NCI-H1048 (cell line): ENCODE measurements around the gene PI16.
"Not testable (repeated sequence)": the region's sequence is repeated elsewhere in the genome, so short reads cannot be mapped to it uniquely, and the experiment has no call there.

Experiments used
- DNase-seq: peaks from one replicate; lab custom pipeline; 2025; lab: John Stamatoyannopoulos, UW

The PI16 gene

GRCh38 chr6:36976007-36976264 is 21.4 kb downstream of the PI16 start:
- DNase-seq, result no peak

- no peak for DNase-seq
These were observed 22.0 kb downstream of the PI16 start for GRCh38 chr6:36976509-36976908.

- no peak for DNase-seq
These were observed 22.4 kb downstream of the PI16 start for GRCh38 chr6:36976931-36977330.

DNA sequence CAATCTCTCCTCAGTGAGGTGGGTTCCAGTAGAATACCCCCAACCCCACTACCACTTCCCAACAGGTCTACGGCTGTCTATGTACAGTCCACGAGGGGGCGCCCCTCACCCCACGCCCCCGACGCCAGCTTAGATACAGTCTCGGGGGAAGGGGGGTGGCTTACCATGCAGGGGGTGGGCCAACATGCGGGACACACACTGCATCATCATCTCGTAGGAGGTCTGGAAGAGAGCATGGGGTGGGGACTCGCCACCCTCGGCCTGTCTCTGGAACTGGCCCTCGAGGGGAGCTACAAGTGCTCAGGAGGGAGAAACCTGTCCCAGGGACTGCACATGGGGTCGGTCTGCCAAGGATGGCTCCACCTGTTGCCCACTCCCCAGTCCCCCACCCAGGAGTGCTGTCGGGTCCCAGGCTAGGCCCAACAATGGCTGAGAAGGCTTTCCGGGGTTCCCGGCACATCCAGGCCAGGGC is 23.0 kb downstream of the PI16 start:
- DNase-seq, result no peak

DNA sequence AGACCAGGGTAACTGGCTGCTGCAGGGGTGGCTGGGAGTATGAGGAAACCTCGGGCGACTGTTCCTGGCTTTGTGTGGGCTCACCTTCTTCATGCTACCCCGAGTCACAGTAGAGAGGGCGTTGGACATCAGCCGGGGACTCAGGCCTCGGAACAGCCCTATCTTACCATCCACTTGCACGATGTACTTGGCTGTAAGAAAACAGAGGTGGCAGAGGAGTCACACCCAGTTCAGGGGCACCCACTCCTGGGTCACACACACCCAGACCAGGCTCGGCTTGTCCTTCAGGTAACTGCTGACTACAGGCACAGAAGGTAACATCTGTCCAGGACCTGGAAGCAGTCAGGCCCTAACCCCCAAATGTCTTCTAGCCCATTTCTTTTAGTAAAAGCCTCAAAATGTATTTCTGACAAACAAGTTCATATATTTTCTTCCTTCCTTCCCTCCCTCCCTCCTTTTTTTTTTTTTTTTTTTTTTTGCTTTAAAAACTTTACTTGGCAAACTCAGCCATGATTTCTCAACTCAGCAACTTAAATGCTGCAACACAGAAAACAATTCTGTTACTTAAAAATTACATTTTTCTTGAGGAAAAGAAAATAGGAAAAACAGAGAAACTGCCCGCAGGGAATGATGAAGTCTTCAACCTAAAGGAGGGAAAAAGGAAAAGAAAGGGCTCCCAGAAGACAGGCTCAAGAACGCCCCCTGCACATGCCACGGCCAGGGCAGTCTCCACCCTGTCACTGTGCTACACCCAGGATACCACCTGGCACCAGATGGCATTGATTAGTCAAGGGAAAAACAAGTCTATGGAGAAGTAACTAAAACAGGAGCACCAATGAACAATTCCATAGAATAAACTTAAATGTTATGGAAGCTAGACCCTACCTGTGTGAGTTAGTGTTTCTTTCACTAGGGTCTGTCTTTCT is 24.1 kb downstream of the PI16 start:
- DNase-seq, result no peak

DNA sequence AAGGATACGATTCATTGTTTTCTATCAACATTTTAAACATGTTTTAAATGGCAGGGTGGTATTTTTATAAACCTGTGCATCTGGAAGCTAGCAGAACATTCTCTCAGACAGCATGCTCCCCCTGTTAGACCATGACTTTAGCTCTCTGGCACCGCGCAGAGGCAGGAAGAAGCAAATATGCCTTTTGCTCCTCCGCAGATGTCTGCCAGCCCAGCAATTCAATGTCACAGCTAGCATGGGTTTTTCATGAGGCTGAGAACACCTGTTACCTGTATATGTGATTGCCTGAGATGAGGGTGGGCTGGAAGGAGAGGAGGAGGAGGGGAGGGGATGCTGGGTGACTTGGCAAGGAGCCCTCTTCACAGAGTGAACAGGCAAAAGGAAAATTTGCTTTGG is 24.8 kb downstream of the PI16 start:
- DNase-seq, result no peak

DNA sequence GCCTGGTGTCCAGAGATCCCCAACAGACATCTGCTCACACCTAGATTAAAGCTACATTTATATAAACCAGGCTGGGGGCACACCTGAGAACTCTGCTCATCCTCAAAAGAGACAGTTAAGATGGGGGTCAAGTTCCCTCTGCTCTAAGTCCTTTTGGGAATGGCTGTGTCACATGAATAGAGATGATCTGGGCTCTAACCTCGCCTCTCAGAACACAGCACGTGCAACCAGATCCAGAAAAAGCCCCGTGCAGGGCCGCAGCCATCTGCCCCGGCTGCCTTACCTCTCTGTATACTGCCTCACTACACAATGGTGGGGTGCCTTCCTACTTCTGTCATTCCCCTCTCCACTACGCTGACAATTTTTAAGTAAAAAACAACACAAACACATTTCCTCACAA is 25.6 kb downstream of the PI16 start:
- no peak for DNase-seq

GRCh38 chr6:36980876-36981619 is 26.5 kb downstream of the PI16 start:
- DNase-seq, result no peak

DNA sequence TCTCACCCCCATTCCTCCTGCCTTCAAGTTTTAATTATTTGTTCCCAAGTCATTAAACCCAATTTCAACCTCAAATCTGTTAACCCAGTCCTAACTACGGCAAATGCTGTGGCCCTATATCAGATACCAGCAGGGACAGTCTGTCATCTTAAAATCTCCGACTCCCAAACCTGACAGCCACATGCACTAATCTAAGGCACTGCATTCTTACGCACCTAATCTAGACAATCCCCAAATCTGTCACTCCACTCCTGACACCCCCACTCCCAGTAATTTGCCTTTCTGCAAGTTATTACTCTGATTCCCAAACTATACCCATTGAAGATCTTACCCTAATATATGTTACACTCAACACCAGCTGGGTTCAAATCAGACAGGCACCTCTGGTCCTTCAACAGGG is 29.0 kb downstream of the PI16 start:
- no peak for DNase-seq

GRCh38 chr6:36984581-36985416 is 30.3 kb downstream of the PI16 start:
- DNase-seq, result no peak

DNA sequence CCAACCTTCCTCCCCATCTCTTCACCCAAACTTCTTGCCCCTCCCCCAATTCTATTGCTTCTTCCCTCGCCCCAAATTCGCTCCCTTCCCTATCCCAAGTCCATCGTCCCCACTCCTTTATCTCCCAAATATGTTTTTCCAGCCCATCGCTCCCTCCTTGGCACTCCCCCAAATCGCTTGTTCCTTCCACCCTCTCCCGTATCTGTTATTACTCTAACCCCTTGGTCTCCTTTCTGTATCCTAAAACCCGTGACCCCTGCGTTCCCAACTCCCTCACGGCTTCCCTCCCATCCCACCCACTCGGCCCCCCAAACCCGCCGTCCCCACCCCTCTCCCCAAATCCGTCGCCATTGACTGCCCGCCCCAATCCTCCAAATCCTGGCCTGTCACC is 30.9 kb downstream of the PI16 start:
- no peak for DNase-seq

DNA sequence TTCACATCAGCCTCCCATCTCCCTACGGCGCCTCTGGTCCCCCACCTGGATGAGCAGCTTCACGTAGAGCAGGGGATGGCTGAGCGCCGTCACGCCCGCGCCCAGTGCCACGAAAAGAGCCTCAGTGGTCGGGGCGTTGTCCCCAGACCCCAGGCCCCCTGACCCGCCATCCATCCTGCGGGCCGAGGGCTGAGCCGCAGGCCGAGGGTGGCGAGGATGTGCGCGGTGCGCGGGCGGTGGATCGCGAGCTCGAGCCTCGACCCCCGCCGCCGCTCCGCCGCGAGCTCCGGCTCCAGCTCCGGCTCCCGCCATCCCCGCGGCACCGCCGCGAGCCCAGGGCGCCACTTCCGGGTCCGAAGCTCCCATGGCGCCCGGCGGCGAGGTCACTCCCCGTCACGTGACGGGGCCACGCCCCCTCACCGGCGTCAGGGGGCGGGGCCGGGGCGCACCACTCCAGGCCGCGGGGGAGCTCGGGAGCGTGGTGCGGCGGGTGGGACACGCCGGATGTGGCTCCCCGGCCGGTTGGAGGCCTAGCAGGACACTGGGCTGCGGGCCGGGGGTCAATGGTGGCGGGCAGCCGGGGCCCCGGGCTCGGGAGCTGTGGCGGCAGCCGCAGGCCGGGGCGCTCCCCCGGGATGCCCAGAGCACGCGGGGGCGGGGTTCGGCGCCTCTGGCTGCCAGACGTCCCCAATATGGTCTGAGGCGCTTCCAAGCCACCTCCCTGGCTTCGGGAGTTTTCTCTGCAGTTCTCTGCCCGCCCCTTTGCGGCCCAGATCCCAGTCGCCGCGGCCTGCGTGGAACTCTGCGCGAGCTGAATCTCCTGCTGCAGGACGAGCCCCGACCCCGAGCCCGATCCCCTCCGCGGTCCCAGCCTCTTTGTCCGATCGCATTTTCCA is 31.5 kb downstream of the PI16 start, which contains the start of gene MTCH1:
MTCH1 (minus strand) TSS at position 389 of the 896 bp plus-strand sequence; CDS start at position 366, 23 bp downstream.
- peak; percentile 68 for DNase-seq

GRCh38 chr6:36986704-36987047 is 32.1 kb downstream of the PI16 start:
- DNase-seq, result no peak

- DNase-seq, result no peak
These were observed 34.7 kb downstream of the PI16 start for GRCh38 chr6:36989264-36989663.

GRCh38 chr6:36990401-36990800 is 35.9 kb downstream of the PI16 start:
- not testable (repeated sequence) for DNase-seq

GRCh38 chr6:36997811-36998722 is 43.5 kb downstream of the PI16 start:
- no peak for DNase-seq

- DNase-seq, result no peak
These were observed 44.1 kb downstream of the PI16 start for GRCh38 chr6:36998723-36999038.

GRCh38 chr6:36999061-36999750 is 44.7 kb downstream of the PI16 start:
- DNase-seq, result no peak

DNA sequence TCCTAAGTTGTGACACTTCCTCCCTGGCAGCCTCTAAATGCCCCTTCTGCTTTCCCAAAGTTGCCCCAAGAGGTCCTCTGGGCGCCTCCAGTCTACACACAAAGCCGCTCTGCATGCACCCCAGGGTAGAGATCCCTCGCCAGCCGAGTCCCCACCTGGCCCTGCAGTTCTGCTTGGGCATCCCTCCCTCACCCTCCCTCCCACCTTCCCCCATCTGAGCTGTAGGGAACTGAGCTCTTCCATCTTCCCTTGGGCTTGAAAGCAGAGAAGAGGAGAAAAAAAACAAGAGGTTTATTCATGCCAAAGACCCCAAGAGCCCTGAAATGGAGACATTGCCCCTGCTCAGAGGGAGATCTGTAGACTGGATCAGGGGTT is 45.2 kb downstream of the PI16 start:
- DNase-seq, result no peak
